Naive thymus-derived CD4-positive, alpha-beta T cell (primary cell): ENCODE measurements around the gene SCO2. TPM values are rescaled to one million over a fixed set of nuclear protein-coding genes. Genes with fewer than 3 reads are reported as not detected.

Experiments used
- ATAC-seq: fragments of 150-1000 bp; cut with Tn5 transposase; 2 replicates; pipeline ENCODE4 v1.10.0; 2021; ENCODE audit warnings: mild to moderate bottlenecking, moderate library complexity
- CTCF ChIA-PET: fragments of 350-600 bp; sonication (Branson Sonifier 250); formaldehyde crosslinking; loops from one replicate; lab custom pipeline; 2021; ENCODE audit warnings: antibody characterized with exemption; lab: Charles Lee
- POLR2A ChIA-PET: fragments of 350-600 bp; sonication (Branson Sonifier 250); formaldehyde crosslinking; loops from one replicate; lab custom pipeline; 2021; ENCODE audit warnings: antibody characterized with exemption, inconsistent platforms; lab: Charles Lee
- DNase-seq, 9 donors: peaks; one replicate each; pipeline versions ENCODE4 v3.0.0 to v3.0.0-alpha.2; 2020 to 2022; ENCODE audit warnings: mixed read lengths in 1 of 9
- H3K27ac ChIP-seq: one replicate; pipeline ENCODE4 v1.7.0; 2013; ENCODE audit warnings: mild to moderate bottlenecking, low read depth, low read length, moderate library complexity
- H3K27me3 ChIP-seq, 2 donors: one replicate each; pipeline ENCODE4 v1.7.0; 2013; ENCODE audit warnings: low read length in 2 of 2, mild to moderate bottlenecking in 2 of 2, moderate library complexity in 2 of 2; ENCODE audit not compliant: control insufficient read depth in 2 of 2, insufficient read depth in 2 of 2
- H3K36me3 ChIP-seq, 3 experiments: 1 replicate in 2 of 3; 2 replicates in 1 of 3; pipeline ENCODE4 v1.7.0; 2013; ENCODE audit warnings: low read length in 3 of 3, mild to moderate bottlenecking in 3 of 3, moderate library complexity in 1 of 3; ENCODE audit not compliant: insufficient read depth in 3 of 3, control insufficient read depth in 2 of 3
- H3K4me1 ChIP-seq, 2 donors: one replicate each; pipeline ENCODE4 v1.7.0; 2013; ENCODE audit warnings: low read length in 2 of 2, mild to moderate bottlenecking in 2 of 2, moderate library complexity in 1 of 2; ENCODE audit not compliant: control insufficient read depth in 2 of 2, insufficient read depth in 2 of 2
- H3K4me3 ChIP-seq: 2 replicates; pipeline ENCODE4 v1.7.0; 2013; ENCODE audit warnings: mild to moderate bottlenecking, low read length
- H3K9me3 ChIP-seq, 3 experiments: 1 replicate in 2 of 3; 2 replicates in 1 of 3; pipeline ENCODE4 v1.7.0; 2013; ENCODE audit warnings: low read length in 3 of 3; ENCODE audit not compliant: control insufficient read depth in 2 of 3
- H3K27ac Mint-ChIP-seq, 9 donors: one replicate each; pipeline ENCODE4 v1.8.0; 2020 to 2022; ENCODE audit warnings: mixed read lengths in 9 of 9, mild to moderate bottlenecking in 8 of 9, moderate library complexity in 5 of 9, inconsistent platforms in 2 of 9
- H3K27me3 Mint-ChIP-seq, 5 donors: one replicate each; pipeline ENCODE4 v1.8.0; 2021 to 2022; ENCODE audit warnings: mixed read lengths in 5 of 5, mild to moderate bottlenecking in 1 of 5
- H3K36me3 Mint-ChIP-seq, 5 donors: one replicate each; pipeline ENCODE4 v1.8.0; 2020 to 2022; ENCODE audit warnings: mixed read lengths in 5 of 5, mild to moderate bottlenecking in 3 of 5, inconsistent platforms in 1 of 5
- H3K4me1 Mint-ChIP-seq, 7 donors: one replicate each; pipeline ENCODE4 v1.8.0; 2020 to 2022; ENCODE audit warnings: mixed read lengths in 7 of 7, mild to moderate bottlenecking in 3 of 7, inconsistent platforms in 1 of 7
- H3K4me3 Mint-ChIP-seq, 10 donors: one replicate each; pipeline ENCODE4 v1.8.0; 2020 to 2022; ENCODE audit warnings: mild to moderate bottlenecking in 10 of 10, mixed read lengths in 10 of 10, moderate library complexity in 6 of 10, inconsistent platforms in 2 of 10
- H3K9me3 Mint-ChIP-seq, 11 donors: one replicate each; pipeline ENCODE4 v1.8.0; 2020 to 2022; ENCODE audit warnings: mixed read lengths in 11 of 11, mild to moderate bottlenecking in 4 of 11, inconsistent platforms in 1 of 11, moderate library complexity in 1 of 11
- intact Hi-C, 2 donors: fragments of 100-400 bp; cut with micrococcal nuclease; formaldehyde crosslinking; loops; one replicate each; pipeline ENCODE4 v1.15.1; 2023
- polyA plus RNA-seq, 2 donors: library from polyadenylated mRNA; unstranded; fragments of 300-500 nt; fragmentation: Illumina TruSeq; gene quantifications; one replicate each; pipeline ENCODE4 v1.2.3, GENCODE V29; 2021
- total RNA-seq, 6 experiments: library from RNA in 5 of 6; stranded (reverse) in 5 of 6; gene quantifications; 1 replicate in 5 of 6; 2 replicates in 1 of 6; pipeline ENCODE4 v1.2.3 and lab custom pipeline; 2021 to 2026

SCO2 gene, protein sequence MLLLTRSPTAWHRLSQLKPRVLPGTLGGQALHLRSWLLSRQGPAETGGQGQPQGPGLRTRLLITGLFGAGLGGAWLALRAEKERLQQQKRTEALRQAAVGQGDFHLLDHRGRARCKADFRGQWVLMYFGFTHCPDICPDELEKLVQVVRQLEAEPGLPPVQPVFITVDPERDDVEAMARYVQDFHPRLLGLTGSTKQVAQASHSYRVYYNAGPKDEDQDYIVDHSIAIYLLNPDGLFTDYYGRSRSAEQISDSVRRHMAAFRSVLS
- total RNA-seq (10 to 100 TPM in 1 of 5 experiments, 1 to 10 TPM in 4; 2.2 to 12.0 (median 5.5) TPM), polyA plus RNA-seq (1 to 10 TPM; 4.9 to 9.4 TPM), total RNA-seq (lab: John Stamatoyannopoulos, UW) (3.4 reads per million, percentile 18 among the genes with 10 or more reads in this experiment)

DNA sequence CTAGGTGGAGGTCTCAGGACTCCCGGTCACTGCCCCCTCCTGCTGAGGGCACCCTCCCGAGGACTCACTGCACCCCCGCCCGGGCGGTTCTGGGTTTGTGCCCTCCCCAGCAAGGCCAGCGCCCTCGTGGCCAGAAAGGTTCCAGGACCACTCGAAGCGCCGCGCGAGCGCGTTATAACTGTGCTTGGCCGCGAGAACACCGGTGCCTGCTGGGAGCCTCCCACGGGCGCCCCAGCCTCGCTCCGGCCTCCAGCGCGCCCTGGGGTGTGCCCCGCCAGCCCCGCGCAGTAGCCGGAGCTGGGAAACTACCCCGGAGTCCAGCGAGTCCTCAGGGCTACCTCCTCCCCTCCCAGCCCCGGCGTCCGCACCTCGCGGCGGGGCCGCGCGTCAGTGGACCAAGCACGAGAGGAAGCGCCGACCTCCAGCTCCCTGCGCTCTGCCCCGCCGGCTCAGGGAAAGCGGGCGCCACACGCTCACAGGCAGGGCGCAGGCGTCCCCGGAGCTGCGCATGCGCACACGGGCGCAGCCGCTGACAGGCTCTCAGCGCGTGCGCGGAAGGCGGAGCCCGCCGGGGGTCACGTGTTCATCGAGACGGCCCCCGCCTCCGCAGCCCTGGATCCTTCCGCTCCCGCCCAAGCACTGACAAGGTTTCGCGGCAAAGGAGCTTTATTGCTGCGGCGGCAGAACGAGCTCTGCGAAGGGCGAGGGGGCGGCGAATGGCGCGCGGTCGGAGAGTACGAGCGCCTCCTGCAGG lies at the start of gene SCO2:
SCO2 (minus strand) TSS at position 495 of the 754 bp plus-strand sequence. CDS start 1,187 bp downstream, outside the sequence.
- intact Hi-C loops, result loop anchor here (1.0 to 5.0 kb wide), 11 partner anchors 17 to 333 kb away; partner anchors contain the start of genes NCAPH2 (in 2 of the 2), CHKB (in 1 of the 2), HDAC10 (in 1 of the 2) and PPP6R2 (in 1 of the 2)

DNA sequence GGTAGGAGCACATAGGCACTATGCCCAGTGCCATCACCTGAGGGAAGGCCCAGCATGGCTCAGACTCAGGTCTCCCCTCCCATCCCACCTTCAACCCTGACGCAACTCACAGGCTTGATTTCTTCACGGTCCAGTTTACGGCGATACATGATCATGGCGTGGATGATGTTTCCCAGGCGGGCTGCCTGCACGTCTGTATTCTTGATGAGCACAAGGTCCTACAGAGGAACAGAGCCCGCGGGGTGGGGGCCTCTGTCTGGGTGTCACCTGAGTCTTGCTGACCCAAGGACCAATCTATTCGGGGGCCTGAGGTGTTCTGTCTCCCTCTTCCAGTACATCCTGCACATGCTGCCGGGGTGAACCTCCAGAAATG lies 49.0 kb upstream of the SCO2 start:
- ATAC-seq, result no peak
- no peak overlapping the region for H3K4me3 ChIP-seq

More for the DNA sequence above, at the start of gene SCO2:
- DNase-seq (peak; percentile 97 to 99 (median 98)), ATAC-seq (peak; percentile 77)
- Mint-ChIP-seq H3K4me1 (peaks cover 8 to 33% (median 26%) of the 10 kb centered on the region in 7 donors), H3K9me3 (no peaks in the 10 kb centered on the region), H3K27me3 (peaks cover 0 to 6% (median 0%) of the 10 kb centered on the region in 5 donors), H3K36me3 (peaks cover 0 to 30% (median 0%) of the 10 kb centered on the region in 5 donors), H3K4me3 (peak within 1 kb of the TSS; percentile 77 to 96 (median 89)), H3K27ac (peak within 1 kb of the TSS; percentile 78 to 93 (median 86))
- CTCF ChIA-PET, result interaction anchor here (0.5 to 2.9 kb wide), 30 partner anchors 11 to 377 kb away, joined by 3 to 31 read pairs (median 5); partner anchors contain the start of genes ARSA, HDAC10, LMF2 and NCAPH2
- peak within 1 kb of the TSS; percentile 77 for H3K4me3 ChIP-seq
- POLR2A ChIA-PET, result interaction anchor here (0.7 to 7.1 kb wide), 41 partner anchors 9 to 334 kb away, joined by 3 to 127 read pairs (median 6); partner anchors contain the start of genes ARSA, CHKB, CPT1B and HDAC10
- no peaks in the 10 kb centered on the region for H3K9me3 ChIP-seq
- peaks cover 14 to 18% of the 10 kb centered on the region in 2 donors for H3K4me1 ChIP-seq
- peak within 1 kb of the TSS; percentile 87 for H3K27ac ChIP-seq
- no peaks in the 10 kb centered on the region for H3K27me3 ChIP-seq
- peaks cover 0 to 32% (median 11%) of the 10 kb centered on the region in 3 experiments for H3K36me3 ChIP-seq

DNA sequence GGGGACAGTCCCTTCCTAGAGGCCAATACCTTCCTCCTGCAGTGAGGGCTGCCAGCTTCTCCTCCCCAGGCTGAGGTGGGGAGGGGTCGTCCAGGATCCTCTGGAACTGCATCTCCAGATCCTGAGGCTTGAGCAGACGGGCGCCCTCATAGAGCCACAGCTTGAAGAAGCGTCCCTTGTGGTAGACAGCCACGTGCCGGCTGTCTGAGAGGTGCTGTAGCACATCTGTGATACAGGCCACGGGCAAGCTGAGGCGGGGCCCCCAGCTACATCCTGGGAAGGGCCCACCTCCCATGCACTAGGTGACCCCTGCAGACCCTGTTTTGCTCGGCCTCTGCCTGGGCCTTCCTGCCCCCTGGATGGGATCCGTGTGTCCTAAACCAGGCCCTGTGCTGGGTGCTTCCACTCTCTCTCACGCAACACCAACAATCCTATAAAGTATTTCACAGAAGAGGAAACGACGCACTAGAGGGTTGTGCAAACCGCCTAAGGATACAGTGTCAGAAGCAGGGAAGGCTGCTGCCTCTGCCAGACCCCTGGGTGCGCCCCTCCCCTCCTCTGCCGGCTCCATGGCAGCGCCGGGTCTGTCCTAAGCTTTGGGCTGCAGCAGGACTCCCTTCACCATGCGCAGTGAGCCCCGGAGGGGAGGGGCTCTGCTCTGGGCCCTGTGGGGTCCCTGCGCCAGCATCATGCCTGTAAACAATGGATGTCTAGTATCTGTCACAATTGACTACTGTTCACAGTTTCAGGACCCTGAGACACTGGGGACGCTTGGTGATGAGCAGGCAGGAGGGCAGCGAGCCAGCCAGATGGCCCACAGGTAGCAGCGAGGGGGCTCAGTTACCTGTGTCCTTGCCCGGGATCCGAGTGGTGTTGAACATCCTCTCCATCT lies 48.3 kb upstream of the SCO2 start:
- Histone ChIP-seq H3K27ac (no peak overlapping the region), H3K9me3 (no peaks in the 10 kb centered on the region), H3K27me3 (no peaks in the 10 kb centered on the region), H3K4me3 (no peak overlapping the region), H3K4me1 (no peaks in the 10 kb centered on the region), H3K36me3 (peaks cover 0 to 51% (median 2%) of the 10 kb centered on the region in 3 experiments)
- Mint-ChIP-seq H3K4me3 (no peak overlapping the region), H3K27ac (no peak overlapping the region), H3K27me3 (no peaks in the 10 kb centered on the region), H3K36me3 (peaks cover 0 to 21% (median 7%) of the 10 kb centered on the region in 5 donors), H3K9me3 (no peaks in the 10 kb centered on the region), H3K4me1 (peaks cover 4 to 11% (median 5%) of the 10 kb centered on the region in 7 donors)
- ATAC-seq (no peak), DNase-seq (no peak)
- intact Hi-C loops, result no loop called here
- POLR2A ChIA-PET, result interaction anchor here (0.5 to 2.2 kb wide), 4 partner anchors 8 to 612 kb away, joined by 4 to 10 read pairs (median 6); partner anchors contain the start of gene SCO2
- CTCF ChIA-PET, result no interaction called here

More for the DNA sequence above, 49.0 kb upstream of the SCO2 start:
- Histone ChIP-seq H3K9me3 (no peaks in the 10 kb centered on the region), H3K27ac (no peak overlapping the region), H3K27me3 (no peaks in the 10 kb centered on the region), H3K4me1 (no peaks in the 10 kb centered on the region), H3K36me3 (peaks cover 0 to 51% (median 2%) of the 10 kb centered on the region in 3 experiments)
- Mint-ChIP-seq H3K36me3 (peaks cover 0 to 16% (median 7%) of the 10 kb centered on the region in 5 donors), H3K4me1 (peaks cover 4 to 11% (median 5%) of the 10 kb centered on the region in 7 donors), H3K27ac (no peak overlapping the region), H3K4me3 (no peak overlapping the region), H3K9me3 (no peaks in the 10 kb centered on the region), H3K27me3 (no peaks in the 10 kb centered on the region)
- intact Hi-C loops, result no loop called here
- CTCF ChIA-PET, result no interaction called here
- POLR2A ChIA-PET, result interaction anchor here (2.2 kb wide), 1 partner anchor 9 kb away, joined by 10 read pairs; no protein-coding TSS in a partner anchor
- no peak for DNase-seq

DNA sequence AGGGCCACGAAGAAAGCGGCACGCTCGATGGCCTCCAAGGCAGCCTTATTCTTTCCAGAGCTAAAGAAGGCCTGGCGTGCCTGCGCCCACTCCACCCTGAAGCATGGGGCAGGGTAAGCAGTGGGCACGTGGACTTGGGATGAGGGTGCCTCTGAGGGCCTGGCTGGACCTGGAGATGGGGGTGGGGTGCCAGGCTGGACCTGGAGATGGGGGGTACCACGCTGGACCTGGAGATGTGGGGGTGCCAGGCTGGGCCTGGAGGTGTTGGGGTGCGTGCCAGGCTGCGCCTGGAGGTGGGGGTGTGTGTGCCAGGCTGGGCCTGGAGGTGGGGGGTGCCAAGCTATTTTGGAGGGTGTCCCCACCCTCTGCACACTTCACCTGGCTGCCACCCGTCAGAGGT lies 47.6 kb upstream of the SCO2 start:
- ChIA-PET POLR2A (interaction anchor here (1.1 to 2.0 kb wide), 4 partner anchors 9 to 48 kb away, joined by 4 to 7 read pairs (median 4); partner anchors contain the start of gene SCO2), CTCF (no interaction called here)
- H3K27ac Mint-ChIP-seq, result no peak overlapping the region
- H3K27me3 Mint-ChIP-seq, result no peaks in the 10 kb centered on the region
- H3K9me3 ChIP-seq, result no peaks in the 10 kb centered on the region
- no peak overlapping the region for H3K4me3 Mint-ChIP-seq
- DNase-seq (no peak), ATAC-seq (no peak)
- H3K4me3 ChIP-seq, result no peak overlapping the region
- H3K36me3 ChIP-seq, result peaks cover 0 to 53% (median 2%) of the 10 kb centered on the region in 3 experiments
- H3K27me3 ChIP-seq, result no peaks in the 10 kb centered on the region
- H3K9me3 Mint-ChIP-seq, result no peaks in the 10 kb centered on the region
- intact Hi-C loops, result no loop called here
- H3K4me1 Mint-ChIP-seq, result peaks cover 4 to 11% (median 5%) of the 10 kb centered on the region in 7 donors
- H3K4me1 ChIP-seq, result no peaks in the 10 kb centered on the region
- H3K27ac ChIP-seq, result no peak overlapping the region
- peaks cover 0 to 21% (median 7%) of the 10 kb centered on the region in 5 donors for H3K36me3 Mint-ChIP-seq

DNA sequence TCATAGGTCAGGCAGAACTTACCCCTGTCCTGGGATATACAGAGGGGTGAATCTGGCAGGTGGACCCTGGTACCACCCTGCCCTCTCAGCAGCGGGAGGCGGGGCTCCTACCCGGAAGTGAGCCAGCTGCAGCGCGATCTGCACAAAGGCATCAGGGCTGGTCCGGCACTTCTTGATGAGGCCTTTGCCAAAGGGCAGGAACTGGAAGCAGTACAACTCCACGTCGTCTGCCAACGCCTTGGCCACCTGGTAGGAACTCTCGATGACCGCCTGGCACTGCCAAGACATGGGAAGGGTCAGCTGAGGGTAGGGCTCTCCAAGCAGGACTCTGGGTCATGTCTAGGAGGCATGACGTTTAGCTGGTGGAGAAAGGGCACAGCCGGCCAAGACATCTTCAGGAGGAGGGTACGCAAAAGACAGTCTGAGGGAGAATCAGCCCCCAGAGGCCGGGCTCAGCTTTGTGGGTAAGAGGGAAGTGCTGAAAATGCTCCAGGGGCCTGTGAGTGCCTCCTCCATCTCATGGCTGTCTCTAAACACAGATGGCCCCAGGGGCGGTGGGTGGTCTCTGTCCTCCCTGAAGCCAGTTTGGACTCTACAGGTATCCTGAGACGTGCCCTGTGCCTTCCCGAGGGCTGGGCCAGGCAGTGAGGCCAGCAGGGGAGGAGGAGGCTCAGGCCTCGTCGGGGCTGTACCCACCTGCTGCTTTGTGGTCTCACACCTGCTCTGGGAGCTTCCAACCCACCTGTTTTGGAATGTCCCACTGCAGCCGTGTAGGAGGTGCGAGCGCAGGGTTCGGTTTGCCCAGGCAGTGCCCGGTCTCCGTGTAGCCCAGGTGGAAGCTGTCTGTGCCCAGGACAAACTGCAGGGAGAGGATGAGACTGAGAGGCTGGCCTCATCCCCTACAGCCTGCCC lies 46.1 kb upstream of the SCO2 start:
- Mint-ChIP-seq H3K27me3 (no peaks in the 10 kb centered on the region), H3K9me3 (no peaks in the 10 kb centered on the region), H3K27ac (no peak overlapping the region), H3K36me3 (peaks cover 0 to 21% (median 7%) of the 10 kb centered on the region in 5 donors), H3K4me1 (no peaks in the 10 kb centered on the region), H3K4me3 (no peak overlapping the region)
- DNase-seq (no peak), ATAC-seq (no peak)
- Histone ChIP-seq H3K36me3 (peaks cover 0 to 51% (median 2%) of the 10 kb centered on the region in 3 experiments), H3K4me3 (no peak overlapping the region), H3K27me3 (no peaks in the 10 kb centered on the region), H3K4me1 (no peaks in the 10 kb centered on the region), H3K9me3 (no peaks in the 10 kb centered on the region), H3K27ac (no peak overlapping the region)
- POLR2A ChIA-PET, result interaction anchor here (1.3 to 2.0 kb wide), 3 partner anchors 8 to 50 kb away, joined by 3 to 7 read pairs (median 4); partner anchors contain the start of gene SYCE3
- CTCF ChIA-PET, result no interaction called here
- intact Hi-C loops, result no loop called here
